BLaER1 treated with 17β-estradiol and CSF1 and Interleukin-3, amounts not matched to agents 10 nM and 100 nM (cell line): ENCODE measurements around the gene SAMD10.
A peak's percentile ranks its signal among the peaks of the same experiment; 100 is the strongest.

ENCODE experiments used
- H3K27ac ChIP-seq, 11 experiments: shearing (Covaris generic); formaldehyde crosslinking; 2 replicates each; pipeline ENCODE4 v1.8.1; 2022
- H3K27me3 ChIP-seq, 11 experiments: shearing (Covaris generic); formaldehyde crosslinking; 2 replicates each; pipeline ENCODE4 v1.8.1; 2022
- H3K36me3 ChIP-seq, 11 experiments: shearing (Covaris generic); formaldehyde crosslinking; 2 replicates each; pipeline ENCODE4 v1.8.1; 2022
- H3K4me1 ChIP-seq, 10 experiments: shearing (Covaris generic); formaldehyde crosslinking; 2 replicates each; pipeline ENCODE4 v1.8.1; 2022
- H3K4me2 ChIP-seq, 11 experiments: shearing (Covaris generic); formaldehyde crosslinking; 2 replicates each; pipeline ENCODE4 v1.8.1; 2022
- H3K4me3 ChIP-seq, 10 experiments: shearing (Covaris generic); formaldehyde crosslinking; 2 replicates each; pipeline ENCODE4 v1.8.1; 2022
- H3K9ac ChIP-seq, 11 experiments: shearing (Covaris generic); formaldehyde crosslinking; 2 replicates each; pipeline ENCODE4 v1.8.1; 2022
- H3K9me3 ChIP-seq, 11 experiments: shearing (Covaris generic); formaldehyde crosslinking; replicated peaks in 1 of 11; 2 replicates each; pipeline ENCODE4 v1.8.1; 2022
- H4K20me1 ChIP-seq, 11 experiments: shearing (Covaris generic); formaldehyde crosslinking; 2 replicates each; pipeline ENCODE4 v1.8.1; 2022
- Cebpa-rat ChIP-seq, 11 experiments: shearing (Covaris generic); IDR thresholded peaks; 2 replicates each; pipeline ENCODE4 v1.8.1; 2022

The SAMD10 gene

GRCh38 chr20:63957690-63958441 lies 21.6 kb downstream of the SAMD10 start:
- Histone ChIP-seq H3K36me3 (peaks cover 19 to 44% (median 37%) of the 10 kb centered on the region in 11 experiments), H3K27ac (peak overlapping the region in 10 of 11 experiments; percentile 52 to 97 (median 82); a peak in 18 of 22 replicates), H4K20me1 (peaks cover 23 to 57% (median 28%) of the 10 kb centered on the region in 11 experiments), H3K4me3 (peak overlapping the region in 8 of 10 experiments; percentile 61 to 98 (median 86); a peak in 12 of 20 replicates), H3K9ac (peak overlapping the region in 10 of 11 experiments; percentile 54 to 99 (median 92); a peak in 17 of 22 replicates), H3K4me2 (peak overlapping the region; percentile 95 to 100 (median 99)), H3K9me3 (no peaks in the 10 kb centered on the region; a peak in 1 of 22 replicates), H3K4me1 (peaks cover 43 to 59% (median 52%) of the 10 kb centered on the region in 10 experiments), H3K27me3 (no peaks in the 10 kb centered on the region)
- peak in 1 of 11 experiments; percentile 53; a peak in 1 of 22 replicates for TF ChIP-seq Cebpa-rat (IDR thresholded peaks at IDR 0.05)

GRCh38 chr20:63957004-63957689 lies 22.3 kb downstream of the SAMD10 start:
- H3K4me2 ChIP-seq, result peak overlapping the region; percentile 95 to 100 (median 99)
- H3K36me3 ChIP-seq, result peaks cover 13 to 37% (median 30%) of the 10 kb centered on the region in 11 experiments
- no peaks in the 10 kb centered on the region for H3K27me3 ChIP-seq
- H4K20me1 ChIP-seq, result peaks cover 30 to 64% (median 35%) of the 10 kb centered on the region in 11 experiments
- peak overlapping the region; percentile 61 to 98 (median 82) for H3K4me3 ChIP-seq
- H3K9ac ChIP-seq, result peak overlapping the region; percentile 54 to 99 (median 91)
- H3K9me3 ChIP-seq, result no peaks in the 10 kb centered on the region
- TF ChIP-seq Cebpa-rat (IDR thresholded peaks at IDR 0.05), result no peak
- H3K4me1 ChIP-seq, result peaks cover 50 to 66% (median 59%) of the 10 kb centered on the region in 10 experiments
- H3K27ac ChIP-seq, result peak overlapping the region; percentile 52 to 97 (median 81)

- Histone ChIP-seq H4K20me1 (peaks cover 35 to 69% (median 41%) of the 10 kb centered on the region in 11 experiments), H3K36me3 (peaks cover 7 to 32% (median 24%) of the 10 kb centered on the region in 11 experiments), H3K27me3 (no peaks in the 10 kb centered on the region), H3K27ac (peak overlapping the region; percentile 52 to 97 (median 81)), H3K9ac (peak overlapping the region; percentile 54 to 99 (median 91)), H3K4me3 (peak overlapping the region; percentile 61 to 98 (median 82)), H3K4me2 (peak overlapping the region; percentile 95 to 100 (median 99)), H3K4me1 (peaks cover 55 to 71% (median 64%) of the 10 kb centered on the region in 10 experiments), H3K9me3 (no peaks in the 10 kb centered on the region)
- no peak for TF ChIP-seq Cebpa-rat (IDR thresholded peaks at IDR 0.05)
Measured at GRCh38 chr20:63956664-63957003, 22.8 kb downstream of the SAMD10 start.

GRCh38 chr20:63955827-63956663 lies 23.4 kb downstream of the SAMD10 start, which contains the start of gene UCKL1:
Gene UCKL1 (minus strand): TSS chr20:63956416. CDS start chr20:63956372, 44 bp downstream.
- peaks cover 41 to 69% (median 46%) of the 10 kb centered on the region in 11 experiments for H4K20me1 ChIP-seq
- peak within 1 kb of the TSS; percentile 78 to 98 (median 88) for H3K4me3 ChIP-seq
- peaks cover 61 to 77% (median 70%) of the 10 kb centered on the region in 10 experiments for H3K4me1 ChIP-seq

GRCh38 chr20:63955281-63955826 lies 24.1 kb downstream of the SAMD10 start:
- peaks cover 68 to 84% (median 77%) of the 10 kb centered on the region in 10 experiments for H3K4me1 ChIP-seq
- no peaks in the 10 kb centered on the region for H3K9me3 ChIP-seq
- H4K20me1 ChIP-seq, result peaks cover 48 to 69% (median 53%) of the 10 kb centered on the region in 11 experiments
- peak overlapping the region; percentile 90 to 99 (median 95) for H3K9ac ChIP-seq
- no peak for TF ChIP-seq Cebpa-rat (IDR thresholded peaks at IDR 0.05)
- peak overlapping the region; percentile 78 to 98 (median 88) for H3K4me3 ChIP-seq
- peak overlapping the region; percentile 69 to 97 (median 91) for H3K27ac ChIP-seq
- peaks cover 6 to 23% (median 17%) of the 10 kb centered on the region in 11 experiments; a peak in 21 of 22 replicates for H3K36me3 ChIP-seq
- H3K27me3 ChIP-seq, result no peaks in the 10 kb centered on the region
- H3K4me2 ChIP-seq, result peak overlapping the region; percentile 92 to 99 (median 97)

More at GRCh38 chr20:63955827-63956663, 23.4 kb downstream of the SAMD10 start, which contains the start of gene UCKL1:
- Histone ChIP-seq H3K4me2 (peak within 1 kb of the TSS; percentile 96 to 100 (median 99)), H3K9ac (peak within 1 kb of the TSS; percentile 90 to 99 (median 95)), H3K9me3 (no peaks in the 10 kb centered on the region), H3K27me3 (no peaks in the 10 kb centered on the region), H3K36me3 (peaks cover 6 to 26% (median 19%) of the 10 kb centered on the region in 11 experiments; a peak in 21 of 22 replicates), H3K27ac (peak within 1 kb of the TSS; percentile 69 to 97 (median 91))
- TF ChIP-seq Cebpa-rat (IDR thresholded peaks at IDR 0.05), result no peak

- Histone ChIP-seq H3K27me3 (no peaks in the 10 kb centered on the region), H3K9me3 (no peaks in the 10 kb centered on the region), H3K4me1 (peaks cover 82 to 92% (median 87%) of the 10 kb centered on the region in 10 experiments), H3K4me2 (peak overlapping the region; percentile 92 to 99 (median 97)), H3K4me3 (peak overlapping the region; percentile 78 to 98 (median 88); a peak in 19 of 20 replicates), H4K20me1 (peaks cover 62 to 71% (median 68%) of the 10 kb centered on the region in 11 experiments), H3K9ac (peak overlapping the region; percentile 90 to 99 (median 95)), H3K36me3 (peaks cover 0 to 13% (median 5%) of the 10 kb centered on the region in 11 experiments; a peak in 13 of 22 replicates), H3K27ac (peak overlapping the region in 9 of 11 experiments; percentile 87 to 97 (median 92); a peak in 18 of 22 replicates)
- no peak for TF ChIP-seq Cebpa-rat (IDR thresholded peaks at IDR 0.05)
Measured at GRCh38 chr20:63953764-63954429, 25.5 kb downstream of the SAMD10 start.

GRCh38 chr20:63952769-63953168 lies 26.7 kb downstream of the SAMD10 start:
- H3K4me1 ChIP-seq, result peaks cover 82 to 92% (median 87%) of the 10 kb centered on the region in 10 experiments
- H3K27me3 ChIP-seq, result no peaks in the 10 kb centered on the region
- H3K36me3 ChIP-seq, result peaks cover 0 to 9% (median 0%) of the 10 kb centered on the region in 11 experiments; a peak in 8 of 22 replicates
- H3K9ac ChIP-seq, result peak overlapping the region in 7 of 11 experiments; percentile 60 to 95 (median 73); a peak in 13 of 22 replicates
- H3K4me3 ChIP-seq, result peak overlapping the region in 2 of 10 experiments; percentile 37 to 53; a peak in 3 of 20 replicates
- H3K4me2 ChIP-seq, result peak overlapping the region; percentile 92 to 99 (median 97)
- H4K20me1 ChIP-seq, result peaks cover 74 to 82% (median 79%) of the 10 kb centered on the region in 11 experiments
- no peaks in the 10 kb centered on the region for H3K9me3 ChIP-seq
- TF ChIP-seq Cebpa-rat (IDR thresholded peaks at IDR 0.05), result no peak
- peak overlapping the region in 8 of 11 experiments; percentile 27 to 90 (median 65); a peak in 13 of 22 replicates for H3K27ac ChIP-seq
